ENCODE results near the gene ZNF282.
A peak's percentile ranks its signal among the peaks of the same experiment; 100 is the strongest.

Gene ZNF282

GRCh38 chr7:149191851-149192250, 3.5 kb upstream of the ZNF282 start:
- no peak for DNase-seq

GRCh38 chr7:149194799-149195179, 557 bp upstream of the ZNF282 start:
- no peak for DNase-seq

DNA sequence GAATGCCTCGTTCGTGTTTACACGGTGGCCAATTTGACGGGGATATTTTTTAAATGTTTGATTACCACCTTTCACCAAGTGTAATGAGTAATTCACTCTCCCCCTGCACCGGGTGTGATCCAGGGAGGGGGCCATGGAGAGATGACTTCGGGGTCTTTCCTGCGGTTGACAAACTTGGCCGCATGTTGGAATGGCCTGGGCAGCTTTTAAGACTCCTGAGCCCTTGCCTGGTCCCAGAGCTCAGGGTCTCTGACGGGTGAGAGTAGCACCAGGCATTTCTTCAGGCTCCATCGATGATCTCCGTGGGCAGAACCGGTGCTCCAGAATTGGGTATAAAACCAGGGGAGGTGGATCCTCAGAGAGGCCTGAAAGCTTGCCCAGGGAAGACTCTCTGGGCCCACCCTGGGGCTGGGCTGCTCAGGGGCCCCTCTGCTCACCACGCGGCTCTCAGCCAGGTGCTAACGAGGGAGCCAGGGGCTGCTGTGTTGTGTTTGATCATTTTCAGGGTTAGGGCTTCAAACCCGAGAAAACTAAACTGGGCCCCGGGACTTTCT, 882 bp downstream of the ZNF282 start:
- DNase-seq, result no peak

- no peak for DNase-seq
These were observed 1.4 kb downstream of the ZNF282 start for GRCh38 chr7:149196705-149197171.

DNA sequence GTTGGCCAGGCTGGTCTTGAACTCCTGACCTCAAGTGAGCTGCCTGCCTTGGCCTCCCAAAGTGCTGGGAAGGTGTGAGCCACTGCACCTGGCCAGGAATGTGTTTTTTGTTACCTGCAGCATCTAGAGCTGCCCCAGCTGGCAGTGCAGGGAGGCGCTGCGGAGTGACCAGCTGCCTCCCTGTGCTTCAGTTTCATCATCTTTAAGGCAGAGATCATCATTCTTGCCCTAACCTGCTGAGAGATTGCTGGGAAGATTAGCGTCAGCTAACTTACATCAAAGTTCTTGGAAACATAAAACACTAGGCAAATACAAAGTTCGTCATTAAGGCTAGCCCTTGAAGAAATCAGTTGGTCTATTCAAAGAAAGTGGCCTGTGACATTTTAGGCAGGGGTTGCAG, 2.3 kb downstream of the ZNF282 start:
- DNase-seq, result no peak

GRCh38 chr7:149198161-149198816, 2.9 kb downstream of the ZNF282 start:
- DNase-seq, result no peak

DNA sequence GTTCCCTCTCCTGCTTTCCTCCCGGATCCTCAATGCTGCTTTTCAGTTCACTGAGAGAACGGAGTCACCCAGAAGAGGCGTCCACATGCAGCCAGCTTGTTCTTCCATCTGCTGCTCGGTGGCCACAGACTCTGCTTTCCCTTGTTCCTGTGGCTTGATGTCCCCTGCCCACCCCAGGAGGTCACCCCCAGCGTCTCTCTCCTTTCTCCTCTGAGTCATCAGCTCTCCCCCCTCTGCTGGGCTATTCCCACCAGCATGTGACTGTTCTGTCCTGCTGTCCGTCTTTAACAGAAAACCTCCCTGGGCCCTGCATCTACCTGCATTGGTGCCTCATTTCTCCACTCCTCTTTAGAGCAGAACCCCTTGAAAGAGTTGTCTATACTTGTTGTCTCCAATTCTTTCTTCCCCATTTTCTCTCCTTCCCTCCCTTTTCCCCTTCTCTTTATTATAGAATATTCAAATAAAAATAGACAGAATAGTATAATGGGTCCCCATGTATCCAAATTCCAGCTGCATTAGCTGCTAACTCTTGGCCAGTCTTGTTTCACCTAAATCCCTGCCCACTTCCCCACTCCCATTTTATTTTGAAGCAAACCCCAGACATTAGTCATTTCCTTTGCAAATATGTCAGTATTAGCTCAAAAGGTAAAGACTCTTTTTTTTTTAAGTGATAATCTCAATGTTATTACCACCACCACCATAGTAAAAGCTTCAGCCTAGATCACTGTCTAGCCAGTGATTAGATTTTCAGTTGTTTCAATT, 4.1 kb downstream of the ZNF282 start:
- no peak for DNase-seq

DNA sequence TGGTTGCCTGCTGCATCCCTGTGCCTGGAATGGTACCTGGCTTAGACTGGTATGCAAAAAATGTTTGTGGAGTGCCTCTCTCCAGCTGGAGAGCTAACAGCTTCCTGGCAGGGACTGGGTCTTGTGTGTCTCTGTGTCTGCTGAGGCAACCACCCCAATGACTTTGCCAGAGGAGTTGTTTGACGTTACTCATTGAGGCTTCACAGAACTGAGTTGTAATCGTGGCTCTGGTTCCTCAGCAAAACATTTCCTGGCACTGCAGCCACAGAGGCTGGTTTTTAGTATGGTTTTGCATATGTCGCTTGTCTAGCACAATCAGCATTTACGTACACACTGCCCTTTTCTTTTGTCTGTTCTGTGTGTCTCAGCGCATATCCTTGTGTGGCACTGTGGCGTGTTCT, 7.5 kb downstream of the ZNF282 start:
- DNase-seq, result no peak

DNA sequence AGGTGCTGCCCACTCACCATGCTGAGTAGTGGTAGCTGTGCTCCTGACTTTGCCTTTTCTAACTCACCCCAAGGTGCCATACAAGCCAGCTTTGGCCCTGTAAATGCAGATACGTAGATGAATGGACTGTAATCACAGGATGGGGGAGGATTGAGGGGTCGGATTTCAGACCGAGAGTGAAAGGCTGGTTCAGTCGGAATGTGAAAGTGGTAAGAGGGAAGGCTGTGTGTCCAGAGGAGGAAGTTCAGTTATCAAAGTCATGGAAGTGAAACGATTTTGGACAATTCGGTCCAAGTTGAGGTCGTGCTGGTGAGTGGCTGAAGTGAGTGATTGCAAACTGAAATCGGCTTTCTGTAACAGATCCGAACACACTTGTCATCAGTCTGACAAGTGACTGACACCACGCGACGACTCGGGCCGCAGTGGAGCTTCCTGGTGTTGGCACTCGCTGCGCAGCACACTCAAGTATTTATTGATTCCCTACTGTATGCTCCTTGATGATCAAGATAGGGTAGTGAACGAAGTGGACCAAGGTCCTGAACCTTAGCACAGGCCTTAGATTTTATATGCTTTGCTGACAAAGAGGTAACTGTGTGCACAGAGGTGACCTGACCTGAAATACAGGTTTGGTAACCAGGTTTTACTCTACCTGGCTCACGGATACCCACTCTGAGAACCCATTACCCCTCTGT, 10.5 kb downstream of the ZNF282 start:
- DNase-seq, result no peak

GRCh38 chr7:149207324-149208035, 12.1 kb downstream of the ZNF282 start:
- no peak for DNase-seq

GRCh38 chr7:149209518-149210269, 14.3 kb downstream of the ZNF282 start:
- peak; percentile 43 for DNase-seq

DNA sequence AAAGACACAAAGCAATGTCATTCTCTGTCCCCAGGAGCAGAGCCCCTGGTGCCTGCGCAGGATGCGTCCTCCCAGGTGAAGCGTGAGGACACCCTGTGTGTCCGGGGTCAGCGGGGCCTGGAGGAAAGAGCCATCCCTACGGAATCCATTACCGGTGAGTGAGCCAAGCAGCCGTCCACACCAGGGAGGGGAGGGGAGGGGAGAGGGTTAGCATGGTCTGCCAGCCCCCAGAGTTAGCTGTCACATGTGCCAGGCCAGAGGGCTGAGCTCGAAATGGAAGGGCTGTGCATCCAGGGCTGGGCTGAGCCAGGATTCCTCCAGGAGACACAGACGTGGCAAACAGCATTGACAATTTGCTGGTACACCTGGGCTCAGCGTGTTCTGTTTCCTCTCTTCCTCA, 15.2 kb downstream of the ZNF282 start:
- no peak for DNase-seq

DNA sequence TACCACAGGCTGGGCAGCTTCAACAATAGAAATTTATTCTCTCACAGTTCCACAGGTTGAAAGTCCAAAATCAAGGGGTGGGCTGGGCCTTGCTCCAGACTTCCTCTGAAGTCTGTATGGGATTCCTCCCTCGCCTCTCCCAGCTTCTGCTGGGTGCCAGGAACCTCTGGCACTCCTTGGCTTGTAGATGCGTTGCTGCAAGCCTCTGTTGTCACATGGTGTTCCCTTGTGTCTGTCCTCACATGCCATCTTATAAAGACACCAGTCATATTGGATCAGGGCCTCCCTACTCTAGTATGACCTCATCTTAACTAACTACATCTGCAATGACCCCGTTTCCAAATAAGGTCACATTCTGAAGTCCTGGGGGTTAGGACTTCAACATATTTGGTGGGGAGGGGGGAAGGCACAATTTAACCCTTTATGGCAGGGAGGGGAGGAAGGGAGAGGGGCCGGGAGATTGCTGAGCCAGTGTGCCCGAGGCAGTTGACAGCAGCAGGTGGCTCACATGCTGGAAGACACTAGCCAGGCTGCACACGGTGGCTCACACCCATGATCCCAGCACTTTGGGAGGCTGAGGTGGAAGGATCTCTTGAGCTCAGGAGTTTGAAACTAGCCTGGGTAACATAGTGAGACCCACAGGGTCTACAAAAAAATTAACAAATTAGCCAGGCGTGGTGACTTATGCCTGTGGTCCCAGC, 18.8 kb downstream of the ZNF282 start:
- no peak for DNase-seq

GRCh38 chr7:149216402-149216801, 21.1 kb downstream of the ZNF282 start:
- no peak for DNase-seq

- DNase-seq, result no peak
These were observed 22.2 kb downstream of the ZNF282 start for GRCh38 chr7:149217570-149217969.

- peak; percentile 38 for DNase-seq
These were observed 23.4 kb downstream of the ZNF282 start for GRCh38 chr7:149218469-149219420.

DNA sequence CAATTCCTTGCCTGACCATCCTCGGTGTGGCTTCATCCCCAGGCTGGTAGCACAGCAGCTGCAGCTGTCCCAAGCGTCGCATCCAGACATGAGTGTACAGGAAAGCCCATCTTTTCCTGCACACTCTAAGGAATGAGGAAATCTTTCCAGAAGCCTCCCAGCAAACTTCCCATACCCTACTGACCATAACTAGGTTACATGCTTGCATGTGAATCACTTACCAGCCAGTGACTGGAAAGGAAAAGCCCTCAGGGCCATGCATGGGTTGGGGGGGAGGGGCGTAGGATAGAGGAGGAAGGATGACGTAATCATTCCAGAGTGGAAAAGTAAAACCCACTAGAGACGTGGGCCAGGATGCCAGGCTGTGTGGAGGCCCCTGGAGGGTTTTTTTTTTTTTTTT, 25.2 kb downstream of the ZNF282 start:
- DNase-seq, result peak; percentile 71

DNA sequence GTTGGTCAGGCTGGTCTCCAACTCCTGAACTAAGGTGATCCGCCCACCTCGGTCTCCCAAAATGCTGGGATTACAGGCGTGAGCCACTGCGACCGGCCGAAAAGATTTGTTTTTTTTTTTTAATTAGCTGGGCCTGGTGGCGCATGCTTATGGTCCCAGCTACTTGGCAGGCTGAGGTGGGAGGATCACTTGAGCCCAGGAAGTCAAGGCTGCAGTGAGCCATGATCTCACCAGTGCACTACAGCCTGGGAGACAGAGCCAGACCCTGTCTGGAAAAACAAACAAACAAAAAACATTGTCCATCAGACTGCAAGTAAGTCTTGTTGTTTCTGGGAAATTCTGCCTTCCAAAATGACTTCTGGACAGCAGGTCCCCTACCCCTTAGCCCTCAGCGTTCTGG, 27.8 kb downstream of the ZNF282 start:
- DNase-seq, result no peak

DNA sequence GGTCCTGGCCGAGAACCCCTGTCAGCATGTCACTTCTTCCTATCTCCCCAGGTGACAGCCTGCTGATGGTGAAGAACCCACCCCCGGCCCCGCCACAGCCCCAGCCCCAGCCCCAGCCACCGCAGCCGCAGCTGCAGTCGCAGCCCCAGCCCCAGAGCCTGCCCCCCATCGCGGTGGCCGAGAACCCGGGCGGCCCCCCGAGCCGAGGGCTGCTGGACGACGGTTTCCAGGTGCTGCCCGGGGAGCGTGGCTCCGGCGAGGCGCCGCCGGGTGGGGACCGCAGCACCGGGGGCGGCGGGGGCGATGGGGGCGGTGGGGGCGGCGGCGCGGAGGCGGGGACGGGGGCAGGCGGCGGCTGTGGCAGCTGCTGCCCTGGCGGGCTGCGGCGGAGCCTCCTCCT, 28.4 kb downstream of the ZNF282 start:
- DNase-seq, result no peak

GRCh38 chr7:149224352-149224751, 29.0 kb downstream of the ZNF282 start:
- no peak for DNase-seq
